ENCODE measurements around the gene IL27RA.

Gene IL27RA

GRCh38 chr19:14056069-14056666, 24.6 kb downstream of the IL27RA start:
- no peak overlapping the region for H3K9ac ChIP-seq
- H3K4me2 ChIP-seq = no peak overlapping the region
- no peaks in the 10 kb centered on the region for H3K9me3 ChIP-seq (replicated peaks in 1 of 11)
- no peak overlapping the region for H3K4me3 ChIP-seq
- H4K20me1 ChIP-seq = peaks cover 0 to 38% (median 0%) of the 10 kb centered on the region in 11 experiments; a peak in 7 of 22 replicates
- peaks cover 42 to 76% (median 57%) of the 10 kb centered on the region in 11 experiments for H3K27me3 ChIP-seq
- TF ChIP-seq Cebpa-rat (IDR thresholded peaks at IDR 0.05) = no peak
- peaks cover 9 to 21% (median 13%) of the 10 kb centered on the region in 10 experiments; a peak in 18 of 20 replicates for H3K4me1 ChIP-seq
- peaks cover 0 to 18% (median 4%) of the 10 kb centered on the region in 11 experiments; a peak in 11 of 22 replicates for H3K36me3 ChIP-seq
- H3K27ac ChIP-seq = no peak overlapping the region

DNA sequence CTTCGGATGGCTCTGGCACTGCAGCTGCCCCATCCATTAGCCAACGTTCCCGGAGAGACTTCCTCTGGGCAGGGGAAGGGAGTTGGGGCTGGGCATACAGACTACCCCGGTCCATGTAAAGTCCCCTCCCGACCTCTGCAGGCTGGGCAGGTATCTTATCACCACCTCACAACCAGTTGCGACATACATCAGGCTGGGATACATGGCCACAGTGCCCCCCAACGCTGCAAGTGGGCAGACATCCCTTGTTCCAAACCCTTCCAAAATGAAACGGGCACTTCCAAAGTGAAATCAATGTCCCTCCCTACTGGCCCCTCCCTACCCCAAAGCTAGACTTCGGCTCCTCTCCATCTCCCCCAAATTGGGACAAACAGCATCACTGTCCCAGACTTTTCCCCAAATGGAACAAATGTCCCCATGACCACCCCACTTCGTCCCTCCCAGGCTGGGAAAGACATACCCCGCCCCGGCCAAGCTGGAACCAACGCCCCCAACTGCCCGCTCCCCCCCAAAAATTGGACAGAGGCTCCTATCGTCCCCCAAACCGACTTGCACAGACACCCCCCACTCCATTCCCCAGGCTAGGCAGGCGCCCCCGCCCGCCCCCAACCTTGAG, 25.3 kb downstream of the IL27RA start:
- H3K4me1 ChIP-seq = peaks cover 9 to 21% (median 15%) of the 10 kb centered on the region in 10 experiments; a peak in 18 of 20 replicates
- H3K9me3 ChIP-seq (replicated peaks in 1 of 11) = no peaks in the 10 kb centered on the region
- peaks cover 0 to 13% (median 4%) of the 10 kb centered on the region in 11 experiments; a peak in 11 of 22 replicates for H3K36me3 ChIP-seq
- no peak overlapping the region for H3K4me3 ChIP-seq
- H3K9ac ChIP-seq = no peak overlapping the region
- no peak overlapping the region for H3K27ac ChIP-seq
- peak in 2 of 11 experiments; percentile 28 to 37; a peak in 2 of 22 replicates for TF ChIP-seq Cebpa-rat (IDR thresholded peaks at IDR 0.05)
- peak overlapping the region in 1 of 11 experiments; percentile 49; a peak in 1 of 22 replicates for H3K4me2 ChIP-seq
- peaks cover 0 to 34% (median 0%) of the 10 kb centered on the region in 11 experiments; a peak in 7 of 22 replicates for H4K20me1 ChIP-seq
- H3K27me3 ChIP-seq = peaks cover 42 to 83% (median 61%) of the 10 kb centered on the region in 11 experiments

GRCh38 chr19:14058182-14059092, 26.9 kb downstream of the IL27RA start:
- no peak overlapping the region for H3K27ac ChIP-seq
- 0 out of 22 replicates have a peak overlapping the region, but pooled peaks of 1 of the 11 experiments have one; percentile 26 for H3K9ac ChIP-seq
- H4K20me1 ChIP-seq = peaks cover 0 to 32% (median 0%) of the 10 kb centered on the region in 11 experiments; a peak in 6 of 22 replicates
- peaks cover 42 to 85% (median 61%) of the 10 kb centered on the region in 11 experiments for H3K27me3 ChIP-seq
- H3K9me3 ChIP-seq (replicated peaks in 1 of 11) = no peaks in the 10 kb centered on the region
- TF ChIP-seq Cebpa-rat (IDR thresholded peaks at IDR 0.05) = no peak
- H3K4me3 ChIP-seq = peak overlapping the region in 7 of 10 experiments; percentile 21 to 42 (median 32); a peak in 4 of 20 replicates
- H3K4me1 ChIP-seq = peaks cover 10 to 31% (median 19%) of the 10 kb centered on the region in 10 experiments; a peak in 19 of 20 replicates
- H3K36me3 ChIP-seq = no peaks in the 10 kb centered on the region
- peak overlapping the region; percentile 39 to 84 (median 64); a peak in 21 of 22 replicates for H3K4me2 ChIP-seq

DNA sequence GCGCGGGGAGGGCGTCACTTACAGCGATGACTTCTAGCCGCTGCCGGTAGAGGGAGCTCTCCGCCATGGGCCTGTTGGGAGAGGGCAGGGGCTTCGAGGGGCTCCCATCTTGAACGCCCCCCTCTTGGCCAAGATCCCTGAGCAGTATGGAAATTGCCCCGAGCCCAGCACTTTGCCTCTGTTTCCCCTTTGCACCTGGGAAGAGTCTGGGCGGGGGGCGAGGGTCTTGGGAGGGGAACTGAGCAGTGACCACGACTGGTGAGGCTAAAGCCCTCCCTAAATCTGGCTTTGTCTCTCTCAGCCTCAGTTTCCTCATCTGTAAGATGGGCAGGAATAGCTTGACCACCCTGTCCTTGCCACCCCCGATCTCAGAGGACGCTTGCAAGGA, 27.5 kb downstream of the IL27RA start:
- Histone ChIP-seq H3K9ac (no peak overlapping the region), H3K27me3 (peaks cover 42 to 79% (median 55%) of the 10 kb centered on the region in 11 experiments), H3K4me1 (peaks cover 10 to 32% (median 19%) of the 10 kb centered on the region in 10 experiments; a peak in 19 of 20 replicates), H4K20me1 (peaks cover 0 to 27% (median 0%) of the 10 kb centered on the region in 11 experiments; a peak in 4 of 22 replicates), H3K4me3 (no peak overlapping the region), H3K27ac (no peak overlapping the region), H3K9me3 (replicated peaks in 1 of 11) (no peaks in the 10 kb centered on the region), H3K4me2 (no peak overlapping the region; a peak in 1 of 22 replicates), H3K36me3 (no peaks in the 10 kb centered on the region)
- no peak for TF ChIP-seq Cebpa-rat (IDR thresholded peaks at IDR 0.05)

GRCh38 chr19:14059652-14060155, 28.1 kb downstream of the IL27RA start:
- Histone ChIP-seq H3K27me3 (peaks cover 42 to 73% (median 52%) of the 10 kb centered on the region in 11 experiments), H3K4me1 (peaks cover 10 to 32% (median 19%) of the 10 kb centered on the region in 10 experiments; a peak in 19 of 20 replicates), H3K4me2 (peak overlapping the region in 3 of 11 experiments; percentile 1 to 33 (median 32); a peak in 2 of 22 replicates), H3K9me3 (replicated peaks in 1 of 11) (no peaks in the 10 kb centered on the region), H3K9ac (no peak overlapping the region), H3K36me3 (no peaks in the 10 kb centered on the region), H3K4me3 (no peak overlapping the region), H3K27ac (no peak overlapping the region), H4K20me1 (peaks cover 0 to 21% (median 0%) of the 10 kb centered on the region in 11 experiments; a peak in 4 of 22 replicates)
- no peak for TF ChIP-seq Cebpa-rat (IDR thresholded peaks at IDR 0.05)

DNA sequence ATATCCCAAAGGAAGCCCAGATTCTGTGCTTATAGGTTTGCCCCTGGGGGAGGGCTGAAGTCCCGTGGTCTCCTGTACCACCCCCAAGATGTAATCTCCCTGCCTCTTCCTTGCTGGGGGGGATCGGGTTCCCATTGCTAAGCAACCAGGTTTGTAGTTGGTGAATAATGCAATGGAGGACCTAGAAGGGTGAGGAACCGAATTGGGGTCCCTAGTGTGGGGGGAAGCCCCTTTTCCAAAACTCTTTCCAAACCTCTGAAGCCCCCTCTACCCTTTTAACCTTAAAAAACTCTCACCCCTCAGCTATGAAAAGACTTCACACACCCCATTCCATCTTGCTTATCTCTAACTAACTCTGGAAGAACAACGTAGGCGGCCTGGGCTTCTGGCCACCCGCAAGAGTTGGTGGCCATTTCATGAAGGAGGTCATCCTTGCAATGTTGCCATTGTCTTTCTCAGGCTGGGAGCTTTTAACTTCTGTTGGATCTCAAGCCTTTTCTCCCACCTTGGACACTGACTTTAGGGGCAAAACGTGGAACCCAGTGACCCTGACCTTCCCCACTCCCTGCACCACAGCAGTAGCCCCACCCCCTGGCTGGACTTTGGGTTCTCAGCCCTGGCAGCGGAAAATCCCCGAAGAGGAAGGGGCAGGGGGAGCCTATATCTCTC, 29.7 kb downstream of the IL27RA start:
- TF ChIP-seq Cebpa-rat (IDR thresholded peaks at IDR 0.05) = no peak
- Histone ChIP-seq H3K27ac (no peak overlapping the region), H3K36me3 (no peaks in the 10 kb centered on the region), H3K9me3 (replicated peaks in 1 of 11) (no peaks in the 10 kb centered on the region), H3K4me2 (no peak overlapping the region), H3K4me3 (no peak overlapping the region), H3K4me1 (peaks cover 10 to 35% (median 19%) of the 10 kb centered on the region in 10 experiments; a peak in 19 of 20 replicates), H3K27me3 (peaks cover 31 to 58% (median 43%) of the 10 kb centered on the region in 11 experiments), H4K20me1 (peaks cover 0 to 9% (median 0%) of the 10 kb centered on the region in 11 experiments; a peak in 3 of 22 replicates), H3K9ac (no peak overlapping the region)

DNA sequence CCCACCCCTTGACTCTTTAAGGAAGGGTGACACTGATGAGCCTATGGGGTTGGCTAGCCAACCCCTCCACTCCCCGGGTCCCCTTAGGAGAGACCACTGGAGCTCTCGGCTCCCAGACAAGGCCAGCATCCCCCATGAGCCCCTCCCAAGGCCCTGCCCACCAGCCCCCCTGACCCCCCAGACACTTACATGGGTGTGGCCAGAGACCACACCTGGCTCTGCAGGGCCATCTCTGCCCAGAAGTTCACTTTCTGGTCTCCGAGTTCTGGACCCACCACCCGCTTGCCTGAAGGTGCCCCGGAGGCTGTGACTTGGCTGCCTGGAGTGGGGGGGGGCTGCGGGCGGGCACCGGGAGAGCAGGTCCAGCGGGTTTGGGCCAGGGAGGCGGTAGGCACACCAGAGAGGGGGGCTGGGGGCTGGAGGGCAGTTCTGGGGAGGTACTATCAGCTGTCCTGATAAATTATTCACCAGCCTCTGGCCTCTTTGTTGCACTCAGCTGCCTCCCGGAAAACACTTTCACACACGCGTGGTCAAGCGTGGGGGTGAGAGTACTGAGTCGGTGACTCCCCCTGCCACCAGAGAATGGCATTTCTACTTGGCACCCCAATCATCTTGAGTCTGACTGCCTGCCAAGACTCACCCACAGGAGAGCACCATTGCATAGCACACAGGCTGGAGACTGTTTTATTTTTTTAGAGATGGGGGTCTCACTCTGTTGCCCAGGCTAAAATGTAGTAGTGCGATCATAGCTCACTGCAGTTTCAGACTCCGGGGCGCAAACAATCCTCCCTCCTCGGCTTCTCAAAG, 30.4 kb downstream of the IL27RA start, which contains the start of gene PALM3:
TSS of gene PALM3 (minus strand) at position 326 of the 807 bp plus-strand sequence. CDS start at position 230, 96 bp downstream.
- Histone ChIP-seq H3K4me3 (no peak within 1 kb of the TSS), H4K20me1 (peaks cover 0 to 1% (median 0%) of the 10 kb centered on the region in 11 experiments; a peak in 2 of 22 replicates), H3K4me2 (peak within 1 kb of the TSS in 6 of 11 experiments; percentile 11 to 58 (median 34); a peak in 9 of 22 replicates), H3K27ac (no peak within 1 kb of the TSS), H3K27me3 (peaks cover 23 to 50% (median 35%) of the 10 kb centered on the region in 11 experiments), H3K36me3 (no peaks in the 10 kb centered on the region), H3K9ac (peak within 1 kb of the TSS in 2 of 11 experiments; percentile 15 to 16; a peak in 2 of 22 replicates), H3K9me3 (replicated peaks in 1 of 11) (no peaks in the 10 kb centered on the region), H3K4me1 (peaks cover 10 to 38% (median 19%) of the 10 kb centered on the region in 10 experiments; a peak in 19 of 20 replicates)
- no peak for TF ChIP-seq Cebpa-rat (IDR thresholded peaks at IDR 0.05)

All from BLaER1 treated with 17β-estradiol and CSF1 and Interleukin-3, amounts not matched to agents 10 nM and 100 nM (cell line).